ENCODE results near the gene SNRNP70. TPM values are rescaled to one million over a fixed set of nuclear protein-coding genes. Genes with fewer than 3 reads are reported as not detected.
A peak's percentile ranks its signal among the peaks of the same experiment; 100 is the strongest.
"Not testable (repeated sequence)": the region's sequence is repeated elsewhere in the genome, so short reads cannot be mapped to it uniquely, and the experiment has no call there.

Gene SNRNP70
- total RNA-seq, 4 donors from 2014 or later = 55.6 to 305 (median 107) TPM

DNA sequence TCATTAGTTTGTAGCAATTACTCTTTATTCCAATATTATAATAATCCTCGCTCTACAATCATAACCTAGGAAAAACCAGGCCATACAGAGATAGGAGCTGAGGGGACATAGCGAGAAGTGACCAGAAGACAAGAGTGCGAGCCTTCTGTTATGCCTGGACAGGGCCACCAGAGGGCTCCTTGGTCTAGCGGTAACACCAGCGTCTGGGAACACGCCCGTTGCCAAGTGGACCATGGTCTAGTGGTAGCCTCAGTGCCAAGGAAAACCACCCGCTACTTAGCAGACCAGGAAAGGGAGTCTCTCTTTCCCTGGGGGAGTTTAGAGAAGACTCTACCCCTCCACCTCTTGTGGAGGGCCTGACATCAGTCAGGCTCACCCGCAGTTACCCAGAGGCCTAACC is 10.4 kb upstream of the SNRNP70 start:
- ATAC-seq; H3K4me3 ChIP-seq; H3K9me3 ChIP-seq; in situ Hi-C loops (cut with MboI; ENCODE audit: low sequenced_read_pairs in 4 of 4); H3K36me3 ChIP-seq; H3K27me3 ChIP-seq: not testable (repeated sequence)
- intact Hi-C loops (cut with DNase I; ENCODE audit: low total_unique reads) = loop anchor here (1.0 to 5.0 kb wide), 5 partner anchors 10 to 1963 kb away; partner anchors contain the start of genes GYS1, RUVBL2, SNRNP70 and ZC3H4
- TF ChIP-seq, protein P1, sequence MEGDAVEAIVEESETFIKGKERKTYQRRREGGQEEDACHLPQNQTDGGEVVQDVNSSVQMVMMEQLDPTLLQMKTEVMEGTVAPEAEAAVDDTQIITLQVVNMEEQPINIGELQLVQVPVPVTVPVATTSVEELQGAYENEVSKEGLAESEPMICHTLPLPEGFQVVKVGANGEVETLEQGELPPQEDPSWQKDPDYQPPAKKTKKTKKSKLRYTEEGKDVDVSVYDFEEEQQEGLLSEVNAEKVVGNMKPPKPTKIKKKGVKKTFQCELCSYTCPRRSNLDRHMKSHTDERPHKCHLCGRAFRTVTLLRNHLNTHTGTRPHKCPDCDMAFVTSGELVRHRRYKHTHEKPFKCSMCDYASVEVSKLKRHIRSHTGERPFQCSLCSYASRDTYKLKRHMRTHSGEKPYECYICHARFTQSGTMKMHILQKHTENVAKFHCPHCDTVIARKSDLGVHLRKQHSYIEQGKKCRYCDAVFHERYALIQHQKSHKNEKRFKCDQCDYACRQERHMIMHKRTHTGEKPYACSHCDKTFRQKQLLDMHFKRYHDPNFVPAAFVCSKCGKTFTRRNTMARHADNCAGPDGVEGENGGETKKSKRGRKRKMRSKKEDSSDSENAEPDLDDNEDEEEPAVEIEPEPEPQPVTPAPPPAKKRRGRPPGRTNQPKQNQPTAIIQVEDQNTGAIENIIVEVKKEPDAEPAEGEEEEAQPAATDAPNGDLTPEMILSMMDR (IDR thresholded peaks at IDR 0.05 in 4 of 5, conservative IDR thresholded peaks at IDR 0.05 in 1 of 5) = peak; percentile 67 to 84 (median 80)
- H3K4me1 ChIP-seq = peaks cover 14 to 16% of the 10 kb centered on the region in 2 donors
- peak overlapping the region; percentile 85 to 95 (median 92) for H3K27ac ChIP-seq
- DNase-seq = peak; percentile 66 to 85

DNA sequence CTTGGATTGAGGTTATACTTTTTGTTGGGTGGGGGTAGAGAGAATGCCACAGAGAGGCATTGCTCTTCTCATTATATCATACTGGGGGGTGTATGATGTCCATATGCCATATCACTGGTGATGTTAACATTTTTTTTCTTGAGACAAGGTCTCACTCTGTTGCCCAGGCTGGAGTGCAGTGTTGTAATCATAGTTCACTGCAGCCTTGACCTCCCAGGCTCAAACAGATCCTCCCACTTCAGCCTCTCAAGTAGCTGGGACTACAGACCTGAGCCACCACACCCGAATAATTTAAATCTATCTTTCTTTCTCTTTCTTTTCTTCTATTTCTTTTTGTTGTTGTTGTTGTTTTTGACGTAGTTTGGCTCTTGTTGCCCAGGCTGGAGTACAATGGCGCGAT is 4.9 kb upstream of the SNRNP70 start:
- H3K9me3 ChIP-seq = no peaks in the 10 kb centered on the region
- in situ Hi-C loops (cut with MboI; ENCODE audit: low sequenced_read_pairs in 4 of 4) = loop anchor here in 1 of 4 donors (10.0 kb wide), 1 partner anchor 124 kb away; no protein-coding TSS in a partner anchor
- DNase-seq (no peak), ATAC-seq (no peak)
- H3K4me1 ChIP-seq = peaks cover 0 to 5% of the 10 kb centered on the region in 2 donors
- H3K27me3 ChIP-seq = no peaks in the 10 kb centered on the region
- intact Hi-C loops (cut with DNase I; ENCODE audit: low total_unique reads) = no loop called here
- H3K36me3 ChIP-seq = no peaks in the 10 kb centered on the region
- no peak overlapping the region for H3K4me3 ChIP-seq
- no peak for TF ChIP-seq POLR2A (IDR thresholded peaks at IDR 0.05)
- TF ChIP-seq, protein P1 (IDR thresholded peaks at IDR 0.05 in 4 of 5, conservative IDR thresholded peaks at IDR 0.05 in 1 of 5) = no peak
- no peak overlapping the region for H3K27ac ChIP-seq

DNA sequence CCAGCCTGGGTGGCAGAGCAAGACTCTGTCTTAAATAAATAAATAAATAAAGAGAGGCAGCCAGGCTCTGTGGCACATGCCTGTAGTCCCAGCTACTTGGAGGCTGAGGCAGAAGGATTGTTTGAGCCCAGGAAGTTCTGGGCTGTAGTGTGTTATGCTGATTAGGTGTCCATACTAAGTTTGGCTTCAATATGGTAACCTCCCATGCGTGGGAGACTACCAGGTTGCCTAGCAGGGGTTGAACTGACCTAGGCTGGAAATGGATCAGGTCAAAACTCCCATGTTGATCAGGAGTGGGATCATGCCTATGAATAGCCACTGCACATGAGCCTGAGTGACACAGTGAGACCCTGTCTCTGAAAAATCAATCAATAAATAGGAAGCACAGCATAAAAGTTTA is 4.0 kb upstream of the SNRNP70 start:
- H3K27me3 ChIP-seq = no peaks in the 10 kb centered on the region
- no peaks in the 10 kb centered on the region for H3K9me3 ChIP-seq
- no peak for DNase-seq
- peaks cover 3 to 10% of the 10 kb centered on the region in 2 donors for H3K4me1 ChIP-seq
- H3K4me3 ChIP-seq = no peak overlapping the region
- in situ Hi-C loops (cut with MboI; ENCODE audit: low sequenced_read_pairs in 4 of 4) (loop anchor here in 1 of 4 donors (10.0 kb wide), 1 partner anchor 124 kb away; no protein-coding TSS in a partner anchor), intact Hi-C loops (cut with DNase I; ENCODE audit: low total_unique reads) (no loop called here)
- TF ChIP-seq, protein P1 (IDR thresholded peaks at IDR 0.05 in 4 of 5, conservative IDR thresholded peaks at IDR 0.05 in 1 of 5) = no peak
- TF ChIP-seq POLR2A (IDR thresholded peaks at IDR 0.05) = no peak
- H3K36me3 ChIP-seq = no peaks in the 10 kb centered on the region
- no peak overlapping the region for H3K27ac ChIP-seq
- ATAC-seq = no peak

DNA sequence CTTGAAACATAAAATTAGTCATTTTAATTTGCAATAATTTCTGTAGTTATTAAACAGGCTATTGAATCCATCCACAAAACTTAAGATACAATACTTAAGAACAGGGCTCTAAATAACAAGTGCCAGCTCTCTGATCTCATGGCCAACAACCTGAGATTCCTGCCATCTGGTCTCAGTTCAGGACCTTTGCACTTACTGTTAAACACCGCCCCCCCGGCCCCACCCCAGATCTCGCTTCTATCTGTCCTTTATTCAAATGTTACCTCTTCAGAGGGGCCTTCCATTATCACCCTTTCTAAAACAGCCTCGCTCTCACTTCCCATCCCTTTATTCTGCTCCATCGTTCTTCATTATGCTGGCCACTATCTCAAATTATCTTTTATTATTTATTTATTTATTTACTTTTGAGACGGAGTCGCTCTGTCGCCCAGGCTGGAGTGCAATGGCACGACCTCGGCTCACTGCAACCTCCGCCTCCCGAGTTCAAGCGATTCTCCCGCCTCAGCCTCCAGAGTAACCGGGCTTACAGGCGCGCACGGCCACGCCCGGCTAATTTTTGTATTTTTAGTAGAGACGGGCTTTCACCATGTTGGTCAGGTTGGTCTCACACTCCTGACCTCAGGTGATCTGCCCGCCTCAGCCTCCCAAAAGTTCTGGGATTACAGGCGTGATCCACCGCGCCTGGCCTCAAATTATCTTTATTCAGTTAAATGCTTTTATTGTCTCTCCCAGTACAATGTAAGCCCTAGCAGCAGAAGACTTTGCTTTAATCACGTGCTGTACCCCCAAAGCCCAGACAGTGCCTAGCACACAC is 838 bp upstream of the SNRNP70 start:
- Histone ChIP-seq H3K27me3 (no peaks in the 10 kb centered on the region), H3K4me1 (peaks cover 18 to 26% of the 10 kb centered on the region in 2 donors), H3K4me3 (peak overlapping the region; percentile 88 to 99 (median 92)), H3K9me3 (no peaks in the 10 kb centered on the region), H3K36me3 (peaks cover 0 to 12% of the 10 kb centered on the region in 2 donors), H3K27ac (peak overlapping the region; percentile 90 to 98 (median 92))
- ATAC-seq (no peak), DNase-seq (no peak)
- in situ Hi-C loops (cut with MboI; ENCODE audit: low sequenced_read_pairs in 4 of 4) = loop anchor here in 1 of 4 donors (10.0 kb wide), 1 partner anchor 120 kb away; no protein-coding TSS in a partner anchor
- no peak for TF ChIP-seq POLR2A (IDR thresholded peaks at IDR 0.05)
- TF ChIP-seq, protein P1 (IDR thresholded peaks at IDR 0.05 in 4 of 5, conservative IDR thresholded peaks at IDR 0.05 in 1 of 5) = no peak
- intact Hi-C loops (cut with DNase I; ENCODE audit: low total_unique reads) = loop anchor here (1.0 kb wide), 1 partner anchor 9 kb away; no protein-coding TSS in a partner anchor

Data from gastrocnemius medialis (tissue), 4 donors.